Neural cell (in vitro differentiated cells): ENCODE results near the gene UBASH3A. TPM values are rescaled to one million over a fixed set of nuclear protein-coding genes. Genes with fewer than 3 reads are reported as not detected.

Experiments
- H2AFZ ChIP-seq: fragments of 200-600, 300-800 bp; sonication (generic), shearing (Covaris generic); 2 replicates; pipeline ENCODE4 v1.6.0; 2014; ENCODE audit warnings: low read depth, mild to moderate bottlenecking, antibody characterized with exemption, low read length, moderate library complexity
- H3F3A ChIP-seq: fragments of 200-600 bp; shearing (Covaris generic); 2 replicates; pipeline ENCODE4 v1.6.1; 2016; ENCODE audit warnings: mild to moderate bottlenecking, moderate library complexity, mixed read lengths, antibody characterized with exemption, low read length; ENCODE audit not compliant: insufficient read depth, poor library complexity, severe bottlenecking
- H3K27ac ChIP-seq: fragments of 200-600, 300-800 bp; sonication (generic), shearing (Covaris generic); 2 replicates; pipeline ENCODE4 v1.5.1; 2014; ENCODE audit warnings: mild to moderate bottlenecking, low read length, moderate library complexity
- H3K27me3 ChIP-seq: fragments of 300-800, 200-600 bp; sonication (generic), shearing (Covaris generic); 2 replicates; pipeline ENCODE4 v1.6.0; 2014; ENCODE audit warnings: mild to moderate bottlenecking, low read depth, low read length, moderate library complexity; ENCODE audit not compliant: insufficient read depth
- H3K36me3 ChIP-seq: fragments of 300-800, 200-600 bp; sonication (generic), shearing (Covaris generic); 2 replicates; pipeline ENCODE4 v1.5.1; 2014; ENCODE audit warnings: mild to moderate bottlenecking, antibody characterized with exemption, low read length, moderate library complexity; ENCODE audit not compliant: insufficient read depth
- H3K4me2 ChIP-seq: fragments of 300-800, 200-600 bp; sonication (generic), shearing (Covaris generic); 2 replicates; pipeline ENCODE4 v1.6.0; 2014; ENCODE audit warnings: mild to moderate bottlenecking, low read length
- H3K4me3 ChIP-seq: fragments of 300-800, 200-600 bp; sonication (generic), shearing (Covaris generic); 2 replicates; pipeline ENCODE4 v1.5.1; 2014; ENCODE audit warnings: mild to moderate bottlenecking, low read length, moderate library complexity
- H3K79me2 ChIP-seq: fragments of 200-600 bp; shearing (Covaris generic); replicated peaks from 2 replicates; pipeline ENCODE4 v1.6.0; 2014; ENCODE audit warnings: mild to moderate bottlenecking, low read length, moderate library complexity; ENCODE audit not compliant: insufficient read depth
- H3K9ac ChIP-seq: fragments of 300-800, 200-600 bp; sonication (generic), shearing (Covaris generic); 2 replicates; pipeline ENCODE4 v1.6.1; 2016; ENCODE audit warnings: mild to moderate bottlenecking, low read length, mixed read lengths
- H3K9me2 ChIP-seq: fragments of 200-600 bp; shearing (Covaris generic); 2 replicates; pipeline ENCODE4 v1.6.1; 2016; ENCODE audit warnings: mild to moderate bottlenecking, low read length, mixed read lengths; ENCODE audit not compliant: insufficient read depth
- H3K9me3 ChIP-seq: fragments of 200-600, 300-800 bp; sonication (generic), shearing (Covaris generic); 2 replicates; pipeline ENCODE4 v1.6.1; 2016; ENCODE audit warnings: mild to moderate bottlenecking, mixed run types, low read length, moderate library complexity, mixed read lengths
- H4K20me1 ChIP-seq: fragments of 200-600 bp; shearing (Covaris generic); 2 replicates; pipeline ENCODE4 v1.6.1; 2016; ENCODE audit warnings: mild to moderate bottlenecking, mixed run types; ENCODE audit not compliant: insufficient read depth
- CTCF ChIP-seq: fragments of 450-650 bp; IDR thresholded peaks from 2 replicates; pipeline ENCODE4 v1.5.1; 2014; ENCODE audit warnings: antibody characterized with exemption, mild to moderate bottlenecking, moderate library complexity; ENCODE audit not compliant: poor library complexity, severe bottlenecking
- EP300 ChIP-seq: fragments of 450-650 bp; conservative IDR thresholded peaks from 2 replicates; pipeline ENCODE4 v1.6.1; 2014; ENCODE audit warnings: antibody characterized with exemption, mild to moderate bottlenecking, moderate library complexity; ENCODE audit not compliant: poor library complexity, severe bottlenecking
- EZH2 ChIP-seq: fragments of 200-600, 300-800 bp; shearing (Covaris generic), sonication (generic); IDR thresholded peaks from 2 replicates; pipeline ENCODE4 v1.6.1; 2014; ENCODE audit warnings: antibody characterized with exemption, low read length, borderline replicate concordance, mild to moderate bottlenecking; ENCODE audit not compliant: insufficient read depth, poor library complexity, severe bottlenecking
- MXI1 ChIP-seq: fragments of 450-650 bp; conservative IDR thresholded peaks from 2 replicates; pipeline ENCODE4 v1.6.1; 2014; ENCODE audit warnings: antibody characterized with exemption, mild to moderate bottlenecking; ENCODE audit not compliant: poor library complexity, severe bottlenecking
- POLR2AphosphoS5 ChIP-seq: IDR thresholded peaks from 2 replicates; pipeline ENCODE4 v1.6.1; 2012
- RAD21 ChIP-seq: fragments of 450-650 bp; conservative IDR thresholded peaks from 2 replicates; pipeline ENCODE4 v1.6.1; 2014; ENCODE audit warnings: antibody characterized with exemption, mild to moderate bottlenecking, moderate library complexity
- REST ChIP-seq: IDR thresholded peaks from 2 replicates; pipeline ENCODE4 v1.6.1; 2012; ENCODE audit warnings: borderline replicate concordance
- SMC3 ChIP-seq: fragments of 450-650 bp; conservative IDR thresholded peaks from 2 replicates; pipeline ENCODE4 v1.6.1; 2014; ENCODE audit warnings: antibody characterized with exemption, mild to moderate bottlenecking, moderate library complexity; ENCODE audit not compliant: poor library complexity
- TAF1 ChIP-seq: IDR thresholded peaks from 2 replicates; pipeline ENCODE4 v1.6.1; 2012; ENCODE audit warnings: low read depth
- polyA plus RNA-seq: library from polyadenylated mRNA; depleted of rRNA; stranded (reverse); fragments of >200 nt; gene quantifications from 2 replicates; pipeline ENCODE4 v1.2.3, GENCODE V29; 2014

Gene UBASH3A
- polyA plus RNA-seq, 1 donor from 2014 or later = not detected

GRCh38 chr21:42423685-42424084 lies 20.0 kb downstream of the UBASH3A start:
- Histone ChIP-seq H3K4me3 (no peak overlapping the region), H4K20me1 (no peaks in the 10 kb centered on the region), H3K9ac (no peak overlapping the region), H3F3A (no peaks in the 10 kb centered on the region), H2AFZ (no peak overlapping the region), H3K9me3 (peaks cover 6% of the 10 kb centered on the region), H3K36me3 (no peaks in the 10 kb centered on the region), H3K4me2 (no peak overlapping the region), H3K9me2 (no peaks in the 10 kb centered on the region), H3K27ac (no peak overlapping the region), H3K27me3 (no peaks in the 10 kb centered on the region), H3K79me2 (no peaks in the 10 kb centered on the region)
- TF ChIP-seq POLR2AphosphoS5 (no peak), EZH2 (no peak), TAF1 (no peak), EP300 (no peak), MXI1 (no peak), REST (no peak), SMC3 (no peak), RAD21 (no peak), CTCF (no peak)

- no peak overlapping the region for H2AFZ ChIP-seq
- H3K4me3 ChIP-seq = no peak overlapping the region
- H3K27me3 ChIP-seq = no peaks in the 10 kb centered on the region
- H3K9me3 ChIP-seq = peaks cover 6% of the 10 kb centered on the region
- H3K9me2 ChIP-seq = no peaks in the 10 kb centered on the region
- no peaks in the 10 kb centered on the region for H3F3A ChIP-seq
- H3K9ac ChIP-seq = no peak overlapping the region
- peak overlapping the region; percentile 10 for H3K27ac ChIP-seq
- H3K79me2 ChIP-seq = no peaks in the 10 kb centered on the region
- H3K36me3 ChIP-seq = no peaks in the 10 kb centered on the region
- TF ChIP-seq POLR2AphosphoS5 (no peak), SMC3 (no peak), TAF1 (no peak), REST (no peak), EZH2 (no peak), RAD21 (no peak), MXI1 (no peak), EP300 (no peak), CTCF (no peak)
- H4K20me1 ChIP-seq = no peaks in the 10 kb centered on the region
- no peak overlapping the region for H3K4me2 ChIP-seq
Observed at GRCh38 chr21:42424914-42425541, 21.3 kb downstream of the UBASH3A start.
